ENCODE results near the gene RNF207.

DNA sequence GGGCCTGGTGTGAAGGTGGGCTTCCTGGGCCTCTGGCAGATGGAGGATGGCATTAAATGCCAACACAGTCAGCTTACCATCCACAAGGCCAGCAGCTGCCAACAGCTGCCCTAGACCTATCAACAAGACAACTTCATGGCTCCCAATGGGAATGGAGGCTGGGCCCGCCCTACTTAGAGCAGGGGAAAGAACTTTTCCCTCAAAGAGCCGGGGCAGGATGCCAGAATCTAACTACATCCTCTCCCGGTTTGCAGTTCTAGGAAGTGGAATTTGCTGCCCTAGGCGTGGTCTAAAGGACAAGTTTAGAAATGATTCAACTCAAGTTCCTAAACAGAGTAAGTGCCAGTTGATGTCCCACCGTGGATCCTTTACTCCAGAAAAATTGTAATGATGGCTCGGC lies 16.7 kb downstream of the RNF207 start:
- TF ChIP-seq CTCF (IDR thresholded peaks at IDR 0.05) (no peak), POLR2A (IDR thresholded peaks at IDR 0.05) (no peak)
